Measurements from ENCODE around the gene GNG10. TPM values are rescaled to one million over a fixed set of nuclear protein-coding genes. Genes with fewer than 3 reads are reported as not detected.

The GNG10 gene
- 33.3 and 50.2 TPM in 2 replicates for total RNA-seq

DNA sequence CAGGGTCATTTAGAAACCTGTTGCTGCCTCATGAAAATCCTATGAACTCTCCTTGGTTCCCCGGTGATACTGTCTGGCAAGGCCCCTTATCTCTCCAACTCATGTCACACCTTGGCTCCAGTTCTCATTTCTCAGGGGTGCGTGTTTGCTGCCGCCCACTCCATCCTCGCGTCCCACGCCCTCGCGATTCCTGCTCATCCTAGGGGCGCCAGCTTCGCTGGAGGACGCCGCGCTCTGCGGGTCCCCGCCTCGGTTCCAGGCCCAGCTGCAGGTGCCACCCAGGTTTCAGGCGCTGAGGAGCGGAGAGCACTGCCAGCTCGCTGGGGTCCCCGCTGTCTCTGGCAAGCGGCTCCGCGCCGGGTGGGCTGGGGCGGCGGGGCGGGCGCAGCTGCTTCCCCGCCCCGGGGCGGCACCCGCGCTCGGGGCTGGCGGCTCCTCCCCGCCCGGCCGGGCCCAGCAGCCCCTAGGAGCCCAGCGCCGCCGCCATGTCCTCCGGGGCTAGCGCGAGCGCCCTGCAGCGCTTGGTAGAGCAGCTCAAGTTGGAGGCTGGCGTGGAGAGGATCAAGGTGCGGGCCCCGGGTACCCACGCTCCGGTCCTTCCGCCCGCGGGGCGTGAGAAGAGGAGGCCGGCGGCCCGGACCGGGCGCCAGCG lies at the start of gene GNG10:
TSS of gene GNG10 (plus strand) at position 456 of the 652 bp plus-strand sequence. CDS start at position 486, 30 bp downstream.

DNA sequence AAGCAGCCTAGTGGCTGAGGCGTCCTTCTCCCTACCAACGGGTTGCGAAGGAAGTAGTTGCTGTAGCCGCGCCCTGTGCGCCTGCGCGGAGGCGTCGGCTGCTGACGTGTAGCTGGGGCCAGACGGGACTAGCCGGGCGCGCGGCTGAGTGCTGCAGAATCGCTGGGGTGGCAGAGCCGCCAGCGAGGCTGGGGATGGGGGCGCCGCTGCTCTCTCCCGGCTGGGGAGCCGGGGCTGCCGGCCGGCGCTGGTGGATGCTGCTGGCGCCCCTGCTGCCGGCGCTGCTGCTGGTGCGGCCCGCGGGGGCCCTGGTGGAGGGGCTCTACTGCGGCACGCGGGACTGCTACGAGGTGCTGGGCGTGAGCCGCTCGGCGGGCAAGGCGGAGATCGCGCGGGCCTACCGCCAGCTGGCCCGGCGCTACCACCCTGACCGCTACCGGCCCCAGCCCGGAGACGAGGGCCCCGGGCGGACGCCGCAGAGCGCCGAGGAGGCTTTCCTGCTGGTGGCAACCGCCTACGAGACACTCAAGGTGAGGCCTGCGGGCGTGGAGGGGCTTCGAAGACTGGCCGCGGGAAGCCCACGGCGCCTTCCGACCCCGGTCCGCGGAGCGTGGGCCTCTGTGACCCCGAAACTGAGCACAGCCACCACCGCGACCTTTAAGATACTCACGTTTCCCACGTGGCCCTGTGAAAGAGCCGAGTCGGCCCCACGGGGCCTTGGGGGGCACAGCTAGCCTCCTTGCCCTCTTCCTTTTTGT lies 30.0 kb upstream of the GNG10 start, which contains the start of gene DNAJC25:
TSS of gene DNAJC25 (plus strand) at position 121 of the 758 bp plus-strand sequence. CDS start at position 195, 74 bp downstream.

Other genes starting within 250 kb of the GNG10 start
- 76.4 and 120 TPM in 2 replicates for gene ECPAS, start 177.2 kb upstream of the GNG10 start, total RNA-seq
- 0.81 and 2.1 TPM in 2 replicates for gene ZNF483, start 136.4 kb upstream of the GNG10 start, total RNA-seq
- gene PTGR1, start 62.0 kb upstream of the GNG10 start, total RNA-seq, result 15.9 and 31.4 TPM in 2 replicates
- gene DNAJC25, start 30.3 kb upstream of the GNG10 start, total RNA-seq, result 2.1 and 3.4 TPM in 2 replicates
- not detected in 2 replicates for gene SHOC1, start 133.3 kb downstream of the GNG10 start, total RNA-seq
- 59.7 and 201 TPM in 2 replicates for gene UGCG, start 235.2 kb downstream of the GNG10 start, total RNA-seq

Measured in bladder microvascular endothelial cell (primary cell).